Astrocyte (in vitro differentiated cells and primary cell): ENCODE data around the gene INHBB. TPM values are rescaled to one million over a fixed set of nuclear protein-coding genes. Genes with fewer than 3 reads are reported as not detected.

Experiments
- DNase-seq: peaks from one replicate; pipeline ENCODE4 v3.0.0-alpha.2; 2010; ENCODE audit warnings: low read depth
- FAIRE-seq: peaks from 2 replicates; lab custom pipeline; 2011; peaks lifted over from hg19 to GRCh38; lab: Jason Lieb, UNC
- H2AFZ ChIP-seq: 2 replicates; pipeline ENCODE4 v1.6.0; 2012; ENCODE audit warnings: low read depth, low read length, inconsistent platforms
- H3K27ac ChIP-seq: 2 replicates; pipeline ENCODE4 v1.5.1; 2011; ENCODE audit warnings: low read depth, low read length, inconsistent platforms
- H3K27me3 ChIP-seq: 2 replicates; pipeline ENCODE4 v1.6.0; 2011; ENCODE audit warnings: low read length, inconsistent platforms; ENCODE audit not compliant: insufficient read depth
- H3K36me3 ChIP-seq: 2 replicates; pipeline ENCODE4 v1.5.1; 2011; ENCODE audit warnings: low read length, inconsistent platforms; ENCODE audit not compliant: insufficient read depth
- H3K4me1 ChIP-seq: 2 replicates; pipeline ENCODE4 v1.5.1; 2011; ENCODE audit warnings: low read length, inconsistent platforms; ENCODE audit not compliant: insufficient read depth
- H3K4me2 ChIP-seq: 2 replicates; pipeline ENCODE4 v1.6.0; 2012; ENCODE audit warnings: low read length, inconsistent platforms
- H3K4me3 ChIP-seq: 2 replicates; pipeline ENCODE4 v1.5.1; 2011; ENCODE audit warnings: low read depth, mild to moderate bottlenecking, low read length, inconsistent platforms; ENCODE audit not compliant: insufficient read depth
- H3K79me2 ChIP-seq: 2 replicates; pipeline ENCODE4 v1.6.0; 2012; ENCODE audit warnings: mild to moderate bottlenecking, low read length, inconsistent platforms; ENCODE audit not compliant: insufficient read depth
- H3K9ac ChIP-seq: 2 replicates; pipeline ENCODE4 v1.6.0; 2012; ENCODE audit warnings: mild to moderate bottlenecking, low read length, inconsistent platforms
- H3K9me3 ChIP-seq: 2 replicates; pipeline ENCODE4 v1.5.1; 2012; ENCODE audit warnings: low read depth, mild to moderate bottlenecking, low read length, inconsistent platforms; ENCODE audit not compliant: insufficient read depth
- H4K20me1 ChIP-seq: 2 replicates; pipeline ENCODE4 v1.6.0; 2012; ENCODE audit warnings: low read length, inconsistent platforms; ENCODE audit not compliant: insufficient read depth
- H3K27ac Mint-ChIP-seq: one replicate; pipeline ENCODE4 v1.8.0; 2021; ENCODE audit warnings: mild to moderate bottlenecking, mixed read lengths; ENCODE audit not compliant: unreplicated experiment
- H3K27me3 Mint-ChIP-seq: one replicate; pipeline ENCODE4 v1.8.0; 2021; ENCODE audit warnings: low read depth, mixed read lengths; ENCODE audit not compliant: unreplicated experiment
- H3K36me3 Mint-ChIP-seq: one replicate; pipeline ENCODE4 v1.8.0; 2021; ENCODE audit warnings: low read depth, mixed read lengths; ENCODE audit not compliant: unreplicated experiment
- H3K4me1 Mint-ChIP-seq: one replicate; pipeline ENCODE4 v1.8.0; 2021; ENCODE audit warnings: low read depth, mixed read lengths; ENCODE audit not compliant: unreplicated experiment
- H3K4me3 Mint-ChIP-seq: one replicate; pipeline ENCODE4 v1.8.0; 2021; ENCODE audit warnings: mild to moderate bottlenecking, moderate library complexity, mixed read lengths; ENCODE audit not compliant: unreplicated experiment
- H3K9me3 Mint-ChIP-seq: one replicate; pipeline ENCODE4 v1.8.0; 2021; ENCODE audit warnings: mild to moderate bottlenecking, mixed read lengths; ENCODE audit not compliant: unreplicated experiment
- EZH2 ChIP-seq: IDR thresholded peaks from 2 replicates; pipeline ENCODE4 v1.6.1; 2012; ENCODE audit warnings: mild to moderate bottlenecking, low read length, inconsistent platforms; ENCODE audit not compliant: insufficient read depth
- total RNA-seq: library from RNA; stranded (reverse); gene quantifications from 2 replicates; pipeline ENCODE4 v1.2.1, GENCODE V29; 2021
- TF ChIP-seq, protein P1 (sequence below): IDR thresholded peaks from 2 replicates; pipeline ENCODE4 v1.5.1; 2011; ENCODE audit warnings: low read depth, mild to moderate bottlenecking, inconsistent platforms, low read length, moderate library complexity; ENCODE audit not compliant: insufficient read depth

The INHBB gene
- total RNA-seq, 1 donor from 2014 or later: 7.1 TPM

DNA sequence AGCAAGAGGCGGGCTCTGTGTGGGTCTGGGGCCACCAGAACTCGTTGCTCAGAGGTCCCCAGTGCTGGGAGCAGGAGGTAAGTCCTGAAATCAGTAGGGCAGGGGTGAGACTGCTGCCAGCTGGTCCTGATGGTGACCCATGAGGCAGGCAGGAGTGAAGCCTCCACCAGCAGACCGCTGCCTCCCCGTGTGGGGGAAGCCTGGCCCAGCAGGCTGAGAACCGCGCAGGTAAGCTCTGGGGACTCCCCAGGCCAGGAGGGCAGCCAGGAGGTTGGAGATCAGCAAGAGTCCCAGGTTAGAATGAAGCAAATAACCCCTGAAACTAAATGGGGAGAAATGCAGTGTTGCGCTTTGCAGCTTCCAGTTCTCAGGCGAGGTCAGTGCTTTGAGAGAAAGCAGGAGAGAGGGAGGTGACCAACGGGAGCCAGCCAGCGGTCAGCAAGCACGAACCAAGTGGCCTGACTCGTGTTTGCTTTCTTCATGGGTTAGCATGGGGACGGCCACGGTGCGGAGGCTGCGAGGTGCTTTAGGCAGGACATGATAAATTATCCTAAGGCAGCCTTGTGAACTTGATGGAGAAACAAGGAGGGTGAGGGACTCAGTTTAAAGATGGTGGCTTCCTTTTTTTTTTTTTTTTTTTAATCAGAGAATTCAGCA lies 26.2 kb downstream of the INHBB start:
- H3K4me1 ChIP-seq: peaks cover 12% of the 10 kb centered on the region
- H3K27ac Mint-ChIP-seq: no peak overlapping the region
- H4K20me1 ChIP-seq: no peaks in the 10 kb centered on the region
- no peak overlapping the region for H3K4me2 ChIP-seq
- no peaks in the 10 kb centered on the region for H3K36me3 ChIP-seq
- H3K36me3 Mint-ChIP-seq: no peaks in the 10 kb centered on the region
- H3K9ac ChIP-seq: no peak overlapping the region
- no peak overlapping the region for H3K4me3 ChIP-seq
- H3K79me2 ChIP-seq: no peaks in the 10 kb centered on the region
- peaks cover 6% of the 10 kb centered on the region for H3K4me1 Mint-ChIP-seq
- no peaks in the 10 kb centered on the region for H3K9me3 Mint-ChIP-seq
- no peak overlapping the region for H3K4me3 Mint-ChIP-seq
- no peak for TF ChIP-seq EZH2
- TF ChIP-seq, protein P1, sequence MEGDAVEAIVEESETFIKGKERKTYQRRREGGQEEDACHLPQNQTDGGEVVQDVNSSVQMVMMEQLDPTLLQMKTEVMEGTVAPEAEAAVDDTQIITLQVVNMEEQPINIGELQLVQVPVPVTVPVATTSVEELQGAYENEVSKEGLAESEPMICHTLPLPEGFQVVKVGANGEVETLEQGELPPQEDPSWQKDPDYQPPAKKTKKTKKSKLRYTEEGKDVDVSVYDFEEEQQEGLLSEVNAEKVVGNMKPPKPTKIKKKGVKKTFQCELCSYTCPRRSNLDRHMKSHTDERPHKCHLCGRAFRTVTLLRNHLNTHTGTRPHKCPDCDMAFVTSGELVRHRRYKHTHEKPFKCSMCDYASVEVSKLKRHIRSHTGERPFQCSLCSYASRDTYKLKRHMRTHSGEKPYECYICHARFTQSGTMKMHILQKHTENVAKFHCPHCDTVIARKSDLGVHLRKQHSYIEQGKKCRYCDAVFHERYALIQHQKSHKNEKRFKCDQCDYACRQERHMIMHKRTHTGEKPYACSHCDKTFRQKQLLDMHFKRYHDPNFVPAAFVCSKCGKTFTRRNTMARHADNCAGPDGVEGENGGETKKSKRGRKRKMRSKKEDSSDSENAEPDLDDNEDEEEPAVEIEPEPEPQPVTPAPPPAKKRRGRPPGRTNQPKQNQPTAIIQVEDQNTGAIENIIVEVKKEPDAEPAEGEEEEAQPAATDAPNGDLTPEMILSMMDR: no peak
- H3K27me3 Mint-ChIP-seq: peaks cover 20% of the 10 kb centered on the region
- H3K27ac ChIP-seq: no peak overlapping the region
- H3K27me3 ChIP-seq: peaks cover 10% of the 10 kb centered on the region
- FAIRE-seq (no peak), DNase-seq (no peak)
- no peaks in the 10 kb centered on the region for H3K9me3 ChIP-seq
- no peak overlapping the region for H2AFZ ChIP-seq

DNA sequence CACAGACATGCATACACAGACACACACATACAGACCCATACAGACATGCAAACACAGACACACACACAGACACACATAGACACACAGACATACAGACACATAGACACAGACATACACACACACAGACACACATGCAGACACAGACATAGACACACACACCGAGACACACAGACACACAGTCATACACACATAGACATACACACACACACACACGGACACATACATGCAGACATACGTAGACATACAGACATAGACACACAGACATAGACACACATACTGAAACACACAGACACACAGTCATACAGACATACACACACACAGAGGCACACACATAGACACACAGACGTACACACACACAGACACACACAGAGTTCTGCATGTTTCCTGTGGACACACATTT lies 26.9 kb downstream of the INHBB start:
- no peak overlapping the region for H3K9ac ChIP-seq
- H3K4me3 ChIP-seq: no peak overlapping the region
- FAIRE-seq: no peak
- no peak for DNase-seq
- Mint-ChIP-seq H3K4me1 (peaks cover 3% of the 10 kb centered on the region), H3K27me3 (peaks cover 24% of the 10 kb centered on the region), H3K36me3 (no peaks in the 10 kb centered on the region), H3K4me3 (no peak overlapping the region), H3K9me3 (no peaks in the 10 kb centered on the region), H3K27ac (no peak overlapping the region)
- no peaks in the 10 kb centered on the region for H4K20me1 ChIP-seq
- no peak overlapping the region for H3K27ac ChIP-seq
- no peaks in the 10 kb centered on the region for H3K9me3 ChIP-seq
- peaks cover 5% of the 10 kb centered on the region for H3K4me1 ChIP-seq
- H3K79me2 ChIP-seq: no peaks in the 10 kb centered on the region
- peaks cover 10% of the 10 kb centered on the region for H3K27me3 ChIP-seq
- TF ChIP-seq, protein P1: no peak
- TF ChIP-seq EZH2: no peak
- H3K36me3 ChIP-seq: no peaks in the 10 kb centered on the region
- no peak overlapping the region for H3K4me2 ChIP-seq
- H2AFZ ChIP-seq: no peak overlapping the region

DNA sequence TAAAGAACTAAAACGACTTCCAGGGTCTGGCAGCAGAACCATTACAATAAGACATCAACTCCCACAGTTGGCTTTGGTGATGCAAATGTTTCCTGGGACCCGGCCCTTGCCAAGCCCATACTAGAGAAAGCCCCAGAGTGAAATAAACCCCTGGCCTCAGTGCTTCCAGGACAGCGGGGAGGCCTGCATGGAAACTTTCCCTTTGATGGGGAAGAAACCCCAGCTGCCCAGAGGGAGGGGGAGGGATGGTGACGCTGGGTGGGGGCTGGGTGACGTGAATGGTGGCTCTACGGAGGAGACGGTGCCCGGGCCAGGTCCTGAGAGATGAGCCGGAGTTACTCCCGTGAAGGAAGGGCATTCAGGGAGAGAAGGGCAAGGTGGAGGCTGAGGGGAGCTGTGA lies 27.5 kb downstream of the INHBB start:
- no peaks in the 10 kb centered on the region for H3K4me1 ChIP-seq
- H3K9ac ChIP-seq: no peak overlapping the region
- no peak overlapping the region for H3K4me3 ChIP-seq
- no peaks in the 10 kb centered on the region for H3K9me3 ChIP-seq
- no peak for FAIRE-seq
- H3K27ac ChIP-seq: no peak overlapping the region
- no peak for DNase-seq
- H4K20me1 ChIP-seq: no peaks in the 10 kb centered on the region
- peaks cover 10% of the 10 kb centered on the region for H3K27me3 ChIP-seq
- no peaks in the 10 kb centered on the region for H3K36me3 Mint-ChIP-seq
- peaks cover 30% of the 10 kb centered on the region for H3K27me3 Mint-ChIP-seq
- H3K4me2 ChIP-seq: no peak overlapping the region
- peaks cover 3% of the 10 kb centered on the region for H3K4me1 Mint-ChIP-seq
- H3K36me3 ChIP-seq: no peaks in the 10 kb centered on the region
- no peak overlapping the region for H2AFZ ChIP-seq
- H3K27ac Mint-ChIP-seq: no peak overlapping the region
- H3K4me3 Mint-ChIP-seq: no peak overlapping the region
- H3K79me2 ChIP-seq: no peaks in the 10 kb centered on the region
- H3K9me3 Mint-ChIP-seq: no peaks in the 10 kb centered on the region
- TF ChIP-seq, protein P1: no peak
- no peak for TF ChIP-seq EZH2
